OCI-LY7 (cell line): Measurements from ENCODE around the gene AKAP7. TPM values are rescaled to one million over a fixed set of nuclear protein-coding genes. Genes with fewer than 3 reads are reported as not detected.

Experiments used
- BruUV-seq: library from RNA; stranded (reverse); fragments of 400-500 nt; replicated peaks from 2 replicates; lab custom pipeline; 2021; lab: Mats Ljungman, UMichigan
- CTCF ChIA-PET: fragments of 300-600 bp; sonication (Branson Sonifier 250); formaldehyde crosslinking; loops from one replicate; lab custom pipeline; 2022; ENCODE audit warnings: antibody characterized with exemption; ENCODE audit not compliant: unreplicated experiment; lab: Charles Lee
- POLR2A ChIA-PET: fragments of 300-600 bp; sonication (Branson Sonifier 250); formaldehyde crosslinking; loops from one replicate; lab custom pipeline; 2022; ENCODE audit warnings: antibody characterized with exemption; lab: Charles Lee
- DNase-seq: peaks from one replicate; pipeline ENCODE4 v3.0.0-alpha.2; 2015; ENCODE audit warnings: low spot score
- H2AFZ ChIP-seq: fragments of 200-600 bp; sonication (generic), shearing (Covaris generic); 2 replicates; pipeline ENCODE4 v1.6.1; 2014; ENCODE audit warnings: mild to moderate bottlenecking, antibody characterized with exemption, low read length, moderate library complexity
- H3K27ac ChIP-seq: fragments of 200-600 bp; sonication (generic); 2 replicates; pipeline ENCODE4 v1.5.1; 2014; ENCODE audit warnings: mixed run types, low read depth, mild to moderate bottlenecking, moderate library complexity, low read length, inconsistent platforms; ENCODE audit not compliant: poor library complexity, severe bottlenecking
- H3K36me3 ChIP-seq: fragments of 200-600 bp; sonication (generic); 2 replicates; pipeline ENCODE4 v1.6.1; 2014; ENCODE audit warnings: mild to moderate bottlenecking, antibody characterized with exemption, low read length, moderate library complexity, mixed read lengths; ENCODE audit not compliant: insufficient read depth
- H3K4me1 ChIP-seq: fragments of 200-600 bp; sonication (generic); 2 replicates; pipeline ENCODE4 v1.5.1; 2014; ENCODE audit warnings: mild to moderate bottlenecking, low read length; ENCODE audit not compliant: insufficient read depth, poor library complexity, severe bottlenecking
- H3K4me2 ChIP-seq: fragments of 200-600 bp; sonication (generic); 2 replicates; pipeline ENCODE4 v1.6.1; 2014; ENCODE audit warnings: mild to moderate bottlenecking, low read length
- H3K4me3 ChIP-seq: fragments of 200-600 bp; sonication (generic); 2 replicates; pipeline ENCODE4 v1.5.1; 2014; ENCODE audit warnings: mild to moderate bottlenecking, low read depth, low read length; ENCODE audit not compliant: poor library complexity, severe bottlenecking
- H3K79me2 ChIP-seq: fragments of 200-600 bp; sonication (generic); 2 replicates; pipeline ENCODE4 v1.6.1; 2016; ENCODE audit warnings: low read depth, mild to moderate bottlenecking, low read length, moderate library complexity, mixed read lengths; ENCODE audit not compliant: insufficient read depth
- H3K9me2 ChIP-seq: fragments of 200-600 bp; sonication (generic); 2 replicates; pipeline ENCODE4 v1.6.1; 2016; ENCODE audit warnings: mild to moderate bottlenecking, low read length, mixed read lengths; ENCODE audit not compliant: insufficient read depth
- H3K9me3 ChIP-seq: fragments of 200-600 bp; sonication (generic); 2 replicates; pipeline ENCODE4 v1.6.1; 2014; ENCODE audit warnings: mild to moderate bottlenecking, mixed run types, low read length, mixed read lengths
- H4K20me1 ChIP-seq: fragments of 200-600 bp; sonication (generic); 2 replicates; pipeline ENCODE4 v1.6.1; 2014; ENCODE audit warnings: mild to moderate bottlenecking, antibody characterized with exemption, low read length, moderate library complexity, mixed read lengths; ENCODE audit not compliant: insufficient read depth
- CTCF ChIP-seq: fragments of 200-600 bp; sonication (generic); conservative IDR thresholded peaks from 2 replicates; pipeline ENCODE4 v1.5.1; 2014; ENCODE audit warnings: mild to moderate bottlenecking, antibody characterized with exemption, low read length, moderate library complexity, mixed read lengths
- EZH2phosphoT487 ChIP-seq: fragments of 200-600 bp; sonication (generic); IDR thresholded peaks from 2 replicates; pipeline ENCODE4 v1.6.1; 2018; ENCODE audit warnings: low read depth, borderline replicate concordance, mild to moderate bottlenecking, mixed run types, antibody characterized with exemption, low read length, moderate library complexity, mixed read lengths
- intact Hi-C: fragments of 100-400 bp; cut with micrococcal nuclease; formaldehyde crosslinking; loops from one replicate; pipeline ENCODE4 v1.10.0; 2022; ENCODE audit not compliant: unreplicated experiment
- total RNA-seq, 2 experiments: library from RNA; depleted of rRNA in 1 of 2; stranded (reverse); fragments of >200 nt in 1 of 2; shearing (Covaris generic) in 1 of 2; gene quantifications; 2 replicates each; pipeline ENCODE4 v1.2.3, GENCODE V29; 2014 to 2022

Gene AKAP7
- total RNA-seq, 2 experiments from 2014 or later = 5.6 to 6.9 TPM

GRCh38 chr6:131103296-131103695 is 32.0 kb upstream of the AKAP7 start:
- TF ChIP-seq CTCF (no peak), EZH2phosphoT487 (no peak)
- Histone ChIP-seq H3K9me3 (no peaks in the 10 kb centered on the region), H3K4me2 (no peak overlapping the region), H4K20me1 (no peaks in the 10 kb centered on the region), H2AFZ (no peak overlapping the region), H3K4me1 (peaks cover 7% of the 10 kb centered on the region), H3K79me2 (no peaks in the 10 kb centered on the region), H3K27ac (no peak overlapping the region), H3K9me2 (no peaks in the 10 kb centered on the region), H3K36me3 (no peaks in the 10 kb centered on the region), H3K4me3 (no peak overlapping the region)
- POLR2A ChIA-PET = no interaction called here
- CTCF ChIA-PET = no interaction called here
- DNase-seq = no peak
- intact Hi-C loops = no loop called here
- no TSS peak for BruUV-seq

- Histone ChIP-seq H3K36me3 (no peaks in the 10 kb centered on the region), H3K9me3 (no peaks in the 10 kb centered on the region), H3K4me3 (no peak overlapping the region), H4K20me1 (no peaks in the 10 kb centered on the region), H2AFZ (no peak overlapping the region), H3K4me1 (peaks cover 13% of the 10 kb centered on the region), H3K9me2 (no peaks in the 10 kb centered on the region), H3K4me2 (no peak overlapping the region), H3K27ac (no peak overlapping the region), H3K79me2 (no peaks in the 10 kb centered on the region)
- POLR2A ChIA-PET = interaction anchor here (0.5 to 0.6 kb wide), 2 partner anchors 23 to 34 kb away, joined by 3 to 5 read pairs; no protein-coding TSS in a partner anchor
- DNase-seq = no peak
- CTCF ChIA-PET = no interaction called here
- BruUV-seq = no TSS peak
- intact Hi-C loops = no loop called here
- no peak for TF ChIP-seq EZH2phosphoT487
- no peak for TF ChIP-seq CTCF
Observed at GRCh38 chr6:131103901-131104300, 31.4 kb upstream of the AKAP7 start.

DNA sequence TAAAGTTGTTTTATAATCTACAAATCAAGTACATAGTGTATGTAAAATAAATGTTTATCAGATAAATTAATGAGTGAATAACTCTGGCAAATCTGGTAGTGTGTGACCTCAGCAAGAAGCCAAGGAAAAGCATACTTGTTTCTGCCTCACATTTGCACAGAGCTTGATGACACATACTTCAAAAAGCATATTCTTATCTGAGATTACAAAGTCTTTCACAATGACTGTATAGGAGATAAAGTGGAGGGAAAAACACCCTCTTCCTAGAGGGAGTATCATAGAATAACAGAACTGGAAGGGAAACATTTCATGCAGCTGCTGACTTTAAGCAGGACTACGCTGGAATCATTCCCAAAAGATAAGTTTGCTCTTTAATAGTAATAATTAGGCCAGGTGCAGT is 28.1 kb upstream of the AKAP7 start:
- Histone ChIP-seq H3K4me1 (peaks cover 20% of the 10 kb centered on the region), H4K20me1 (no peaks in the 10 kb centered on the region), H3K36me3 (no peaks in the 10 kb centered on the region), H3K9me3 (no peaks in the 10 kb centered on the region), H3K4me3 (no peak overlapping the region), H3K79me2 (no peaks in the 10 kb centered on the region), H3K27ac (no peak overlapping the region), H3K4me2 (no peak overlapping the region), H2AFZ (no peak overlapping the region; the same call in 1 of the 2 replicates), H3K9me2 (no peaks in the 10 kb centered on the region)
- ChIA-PET POLR2A (interaction anchor here (1.1 kb wide), 1 partner anchor 216 kb away, joined by 3 read pairs; no protein-coding TSS in a partner anchor), CTCF (no interaction called here)
- TF ChIP-seq EZH2phosphoT487 (no peak), CTCF (no peak)
- no peak for DNase-seq
- no TSS peak for BruUV-seq
- intact Hi-C loops = loop anchor here (5.0 kb wide), 1 partner anchor 45 kb away; the partner anchor contains the start of gene EPB41L2
